Measurements from ENCODE around the gene MCIDAS.

DNA sequence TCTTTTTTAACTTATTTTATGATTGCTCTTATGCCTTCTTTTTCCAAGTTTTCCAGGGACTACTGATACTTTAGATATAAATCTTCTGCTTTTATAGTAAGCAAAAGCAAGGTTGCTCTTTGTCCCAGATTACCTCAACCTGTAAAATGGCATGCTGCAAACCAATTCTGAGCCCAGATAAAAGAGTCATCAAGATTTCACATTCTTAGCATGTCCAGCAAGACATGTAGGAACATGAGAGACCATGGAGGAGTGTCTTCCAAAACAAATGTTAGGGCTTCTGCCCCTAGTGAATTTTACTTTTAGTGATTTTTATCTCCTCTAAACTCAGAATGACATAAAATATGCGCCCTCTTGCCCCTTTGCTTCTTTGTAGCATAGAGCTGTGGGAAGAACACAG is 47.1 kb downstream of the MCIDAS start:
- TF ChIP-seq CTCF (IDR thresholded peaks at IDR 0.05) (no peak), POLR2A (IDR thresholded peaks at IDR 0.05) (no peak)

Measured in adrenal gland (tissue), 5 donors.